OCI-LY1 (cell line): ENCODE measurements around the gene CFAP52.

Experiments used
- EZH2 ChIP-seq: fragments of 200-600 bp; sonication (generic), shearing (Covaris generic); IDR thresholded peaks from 2 replicates; pipeline ENCODE4 v1.8.0; 2017; ENCODE audit warnings: borderline replicate concordance, mixed run types, mild to moderate bottlenecking, antibody characterized with exemption, low read length, moderate library complexity, mixed read lengths
- TF ChIP-seq, protein P1 (sequence below): fragments of 200-600 bp; sonication (generic), shearing (Covaris generic); IDR thresholded peaks from 2 replicates; pipeline ENCODE4 v1.5.1; 2017; ENCODE audit warnings: mild to moderate bottlenecking, antibody characterized with exemption, low read length, moderate library complexity, mixed read lengths

- no peak for TF ChIP-seq EZH2
- TF ChIP-seq, protein P1, sequence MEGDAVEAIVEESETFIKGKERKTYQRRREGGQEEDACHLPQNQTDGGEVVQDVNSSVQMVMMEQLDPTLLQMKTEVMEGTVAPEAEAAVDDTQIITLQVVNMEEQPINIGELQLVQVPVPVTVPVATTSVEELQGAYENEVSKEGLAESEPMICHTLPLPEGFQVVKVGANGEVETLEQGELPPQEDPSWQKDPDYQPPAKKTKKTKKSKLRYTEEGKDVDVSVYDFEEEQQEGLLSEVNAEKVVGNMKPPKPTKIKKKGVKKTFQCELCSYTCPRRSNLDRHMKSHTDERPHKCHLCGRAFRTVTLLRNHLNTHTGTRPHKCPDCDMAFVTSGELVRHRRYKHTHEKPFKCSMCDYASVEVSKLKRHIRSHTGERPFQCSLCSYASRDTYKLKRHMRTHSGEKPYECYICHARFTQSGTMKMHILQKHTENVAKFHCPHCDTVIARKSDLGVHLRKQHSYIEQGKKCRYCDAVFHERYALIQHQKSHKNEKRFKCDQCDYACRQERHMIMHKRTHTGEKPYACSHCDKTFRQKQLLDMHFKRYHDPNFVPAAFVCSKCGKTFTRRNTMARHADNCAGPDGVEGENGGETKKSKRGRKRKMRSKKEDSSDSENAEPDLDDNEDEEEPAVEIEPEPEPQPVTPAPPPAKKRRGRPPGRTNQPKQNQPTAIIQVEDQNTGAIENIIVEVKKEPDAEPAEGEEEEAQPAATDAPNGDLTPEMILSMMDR = no peak
Observed at GRCh38 chr17:9612006-9612405, 35.6 kb downstream of the CFAP52 start.
